GM18499 (cell line): ENCODE measurements around the gene SLC1A7.

ENCODE experiments used
- ATAC-seq: cut with Tn5 transposase; IDR thresholded peaks from one replicate; pipeline ENCODE4 v1.9.1; 2021; ENCODE audit warnings: moderate number of reproducible peaks; ENCODE audit not compliant: insufficient read depth, unreplicated experiment

SLC1A7 gene

DNA sequence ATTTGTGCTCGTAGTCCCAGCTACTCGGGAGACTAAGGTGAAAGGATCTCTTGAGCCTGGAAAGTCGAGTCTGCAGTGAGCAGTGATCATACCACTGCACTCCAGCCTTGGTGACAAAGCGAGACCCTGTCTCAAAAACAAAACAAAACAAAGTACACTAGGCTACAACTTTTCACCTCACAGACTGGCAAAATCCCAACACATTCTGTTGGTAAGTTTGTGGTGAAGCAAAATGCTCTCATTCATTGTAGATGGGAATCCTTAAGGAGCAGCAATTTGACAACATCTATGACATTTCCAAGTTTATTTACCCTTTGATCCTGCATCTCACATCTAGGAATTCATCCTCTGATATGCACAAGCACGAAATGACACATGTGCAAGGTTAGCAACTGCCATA lies 20.2 kb upstream of the SLC1A7 start:
- ATAC-seq, result no peak

DNA sequence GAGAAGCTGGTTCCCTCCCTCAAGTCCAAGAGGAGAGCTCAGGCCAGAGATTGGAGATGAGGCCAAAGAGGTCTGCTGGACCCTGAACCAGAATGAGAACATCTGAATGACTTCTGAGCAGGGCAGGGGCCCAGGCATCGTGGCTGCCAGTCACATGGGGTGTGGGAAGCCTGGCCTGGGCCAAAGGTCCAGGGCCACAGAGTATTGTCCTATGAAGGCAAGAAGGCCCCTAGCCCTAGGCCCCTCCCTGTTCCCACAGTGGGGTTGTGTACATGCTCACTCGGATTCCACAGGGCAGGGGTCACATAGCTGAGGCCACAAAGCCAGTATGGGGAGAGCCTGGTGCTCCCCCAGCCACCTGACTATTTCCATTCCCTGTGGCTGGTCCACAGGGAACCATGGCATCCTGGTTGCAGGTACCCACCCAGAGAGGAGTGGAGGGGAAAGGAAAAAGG lies 18.5 kb upstream of the SLC1A7 start:
- ATAC-seq, result no peak

DNA sequence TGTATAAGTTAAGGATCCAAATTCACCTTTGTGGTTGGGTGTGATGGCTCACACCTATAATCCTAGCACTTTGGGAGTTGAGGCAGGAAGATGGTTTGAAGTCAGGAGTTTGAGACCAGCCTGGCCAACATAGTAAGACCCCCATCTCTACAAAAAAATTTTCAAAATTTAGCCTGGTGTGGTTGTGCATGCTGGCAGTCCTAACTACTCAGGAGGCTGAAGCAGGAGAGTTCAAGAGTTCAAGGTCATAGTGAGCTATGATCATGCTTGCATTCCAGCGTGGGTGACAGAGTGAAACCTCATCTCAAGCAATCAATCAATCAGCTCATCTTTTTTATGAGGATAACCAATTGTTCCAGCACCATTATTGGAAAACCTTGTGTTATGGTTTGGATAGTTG lies 16.5 kb upstream of the SLC1A7 start:
- no peak for ATAC-seq

DNA sequence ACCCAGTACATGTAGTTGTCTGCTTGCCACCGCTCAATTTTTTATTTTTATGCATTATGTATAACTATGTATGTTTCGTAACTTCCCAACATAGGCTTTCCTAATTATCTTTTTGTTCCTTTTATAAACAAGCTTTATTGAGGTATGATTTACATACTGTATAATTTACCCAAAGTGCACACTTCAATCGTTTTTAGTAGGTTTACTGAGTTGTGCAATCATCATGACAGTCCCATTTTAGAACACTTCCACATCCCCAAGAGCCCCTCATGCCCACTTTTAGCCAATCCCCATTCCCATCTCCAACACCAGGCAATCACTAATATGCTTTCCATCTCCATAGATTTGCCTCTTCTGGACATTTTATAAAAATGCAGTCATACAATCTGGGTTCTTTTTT lies 14.3 kb upstream of the SLC1A7 start:
- no peak for ATAC-seq

DNA sequence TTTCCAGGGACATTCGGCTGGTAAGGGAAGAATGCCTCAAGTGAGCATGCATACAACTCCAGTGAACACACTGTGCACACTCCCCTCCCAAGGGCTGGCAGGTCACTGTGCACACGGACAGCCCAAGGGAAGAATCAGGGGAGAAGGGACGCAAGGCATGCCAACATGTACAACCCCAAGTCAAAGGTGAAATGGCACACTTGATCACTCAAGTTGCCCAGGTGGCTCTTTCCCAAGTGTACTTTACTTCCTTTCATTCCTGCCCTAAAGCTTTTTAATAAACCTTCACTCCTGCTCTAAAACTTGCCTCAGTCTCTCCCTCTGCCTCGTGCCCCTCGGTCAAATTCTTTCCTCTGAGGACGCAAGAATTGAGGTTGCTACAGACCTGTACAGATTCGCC lies 13.5 kb upstream of the SLC1A7 start:
- no peak for ATAC-seq

DNA sequence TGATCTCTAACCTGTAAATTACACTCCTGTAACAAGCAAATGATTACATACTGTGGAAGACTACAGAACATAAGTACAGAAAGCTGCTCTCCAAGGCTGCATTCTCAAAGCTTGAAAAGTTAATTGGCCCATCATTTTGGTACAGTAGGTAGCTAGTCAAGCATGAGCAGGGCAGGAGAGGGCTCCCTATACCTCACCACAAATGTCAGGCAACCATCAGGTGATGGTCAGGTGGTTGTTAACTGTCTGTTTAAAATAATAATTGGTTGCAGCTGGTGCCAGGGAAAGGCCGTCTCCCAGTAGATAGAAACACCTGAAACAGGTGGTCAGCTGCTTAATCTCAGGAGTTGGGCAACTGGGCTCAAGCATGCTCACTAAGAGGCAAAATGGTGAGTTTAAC lies 13.1 kb upstream of the SLC1A7 start:
- no peak for ATAC-seq

DNA sequence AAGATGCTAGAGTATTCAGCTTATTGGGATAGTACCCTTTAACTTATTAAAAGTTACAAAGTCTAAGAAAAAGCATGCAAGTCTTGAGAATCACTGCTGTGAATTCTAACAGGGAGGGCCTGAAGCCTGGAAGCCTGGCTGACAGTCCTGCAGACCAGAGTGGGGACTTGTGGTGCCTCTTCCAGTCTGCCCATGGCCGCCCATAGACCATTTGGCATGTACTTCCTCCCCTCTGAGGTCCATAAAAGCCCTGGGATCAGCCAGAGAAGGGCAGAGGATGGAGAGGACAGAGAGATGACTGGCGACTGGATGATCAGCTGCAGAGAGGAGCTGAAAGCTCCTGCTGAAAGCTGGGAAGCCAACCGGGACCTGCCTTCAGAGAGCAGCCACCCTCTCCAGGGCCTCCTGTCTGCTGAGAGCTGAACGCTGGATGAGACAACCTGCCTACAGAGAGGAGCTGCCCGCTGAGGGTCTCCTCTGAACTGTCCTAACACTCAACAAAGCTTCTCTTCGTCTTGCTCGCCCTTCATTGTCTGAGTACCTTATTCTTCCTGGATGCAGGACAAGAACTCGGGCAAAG lies 12.5 kb upstream of the SLC1A7 start:
- no peak for ATAC-seq

DNA sequence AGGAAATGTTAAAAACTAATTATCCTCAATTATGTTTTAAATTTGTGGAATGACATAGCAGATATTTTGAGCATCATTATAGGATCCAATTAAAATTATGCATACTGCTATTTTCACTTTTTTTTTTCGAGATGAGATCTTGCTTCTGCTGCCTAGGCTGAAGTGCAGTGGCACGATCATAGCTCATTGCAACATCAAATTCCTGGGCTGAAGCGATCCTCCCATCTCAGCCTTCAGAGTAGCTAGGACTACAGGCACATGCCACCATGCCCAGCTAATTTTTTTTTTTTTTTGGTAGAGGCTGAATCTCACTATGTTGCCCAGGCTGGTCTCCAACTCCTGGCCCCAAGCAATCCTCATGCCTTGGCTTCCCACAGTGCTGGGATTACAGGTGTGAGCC lies 11.3 kb upstream of the SLC1A7 start:
- ATAC-seq, result no peak

DNA sequence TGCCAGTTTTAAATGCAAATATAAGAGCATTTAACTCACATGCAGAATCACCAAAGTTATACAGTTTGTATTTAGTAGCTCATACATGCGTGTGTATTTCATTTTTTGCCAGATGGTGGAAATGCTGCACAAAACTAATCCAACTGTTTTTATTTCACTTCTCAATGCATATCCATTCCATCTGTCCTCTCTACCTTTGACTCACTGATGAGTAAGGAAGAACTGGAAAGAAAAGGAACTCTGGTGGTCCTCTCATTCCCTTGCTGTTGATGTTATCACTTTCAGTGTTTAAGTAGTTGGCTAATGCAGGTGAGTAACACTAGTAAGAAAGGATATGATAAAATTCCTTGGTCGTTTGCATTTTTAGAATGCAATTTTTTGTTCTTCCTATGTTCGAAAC lies 5.7 kb upstream of the SLC1A7 start:
- ATAC-seq, result no peak

DNA sequence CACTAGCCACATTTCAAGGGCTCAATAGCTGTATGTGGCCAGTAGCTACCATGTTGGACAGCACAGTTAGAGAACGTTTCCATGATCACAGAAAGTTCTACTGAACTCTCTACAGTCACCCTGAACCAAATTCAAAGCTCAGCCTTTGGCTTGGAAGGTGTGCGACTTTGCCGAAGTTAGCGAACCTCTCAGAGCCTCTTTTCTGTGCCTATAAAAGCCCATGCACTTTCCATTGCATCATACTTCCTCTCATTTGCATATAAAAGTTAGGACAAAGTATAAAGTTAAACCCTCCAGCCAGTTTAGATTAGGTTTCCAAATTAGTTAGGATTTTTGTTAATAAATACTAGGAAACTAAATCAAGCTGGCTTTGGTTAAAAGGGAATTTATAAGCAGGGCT lies 4.7 kb upstream of the SLC1A7 start:
- ATAC-seq, result no peak

DNA sequence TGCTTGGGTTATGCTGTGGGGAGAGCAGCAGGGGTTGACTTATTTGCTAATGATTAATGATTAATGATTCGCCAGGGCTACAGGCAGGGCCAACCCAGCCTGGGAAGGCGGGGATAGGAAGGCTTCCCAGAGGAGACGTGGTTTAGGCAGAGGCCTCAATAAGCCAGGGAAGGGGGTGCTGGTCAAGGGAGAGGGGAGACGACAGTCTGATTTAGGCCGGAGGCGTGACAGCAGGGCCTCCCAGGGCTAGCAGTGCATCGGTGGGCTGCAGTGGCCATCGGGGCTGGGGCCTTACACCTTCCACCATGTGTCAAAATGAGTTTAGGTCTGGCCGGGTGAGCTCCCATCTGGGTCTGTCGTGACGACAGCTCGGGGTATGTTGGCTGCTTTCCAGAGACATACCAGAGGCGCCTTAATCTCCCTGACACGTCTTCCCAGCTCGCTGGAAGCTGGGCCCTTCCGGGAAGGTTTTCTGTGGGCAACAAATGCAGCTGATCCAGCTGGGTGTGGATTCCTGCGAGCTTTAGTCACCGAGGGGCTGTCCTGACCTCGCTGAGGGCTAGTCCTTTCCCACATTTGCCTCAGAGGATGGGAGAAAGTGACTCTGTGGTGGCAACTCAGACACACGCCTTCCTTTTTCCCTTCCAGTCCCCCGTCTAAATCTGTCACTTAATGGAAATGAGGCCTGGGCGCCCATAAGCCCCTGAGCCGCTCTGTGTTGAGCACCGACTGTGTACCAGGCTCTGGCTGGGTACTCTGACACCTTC lies 3.7 kb upstream of the SLC1A7 start:
- ATAC-seq, result no peak

DNA sequence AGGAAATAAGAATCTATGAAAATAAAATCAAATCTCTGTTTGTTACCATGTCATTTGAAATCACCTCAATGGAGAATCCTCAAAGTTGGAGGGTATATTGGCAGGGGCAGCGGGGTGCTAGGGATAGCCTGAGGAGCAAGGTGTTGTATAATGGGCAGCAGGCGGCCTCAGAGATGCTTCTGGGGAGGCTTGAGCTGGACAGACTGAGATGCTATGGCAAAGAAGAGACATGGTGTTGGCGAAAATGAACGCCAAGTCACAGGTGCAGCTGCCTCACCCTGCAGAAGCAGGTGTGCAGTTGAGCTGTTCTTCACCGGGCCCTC lies 3.1 kb upstream of the SLC1A7 start:
- no peak for ATAC-seq

DNA sequence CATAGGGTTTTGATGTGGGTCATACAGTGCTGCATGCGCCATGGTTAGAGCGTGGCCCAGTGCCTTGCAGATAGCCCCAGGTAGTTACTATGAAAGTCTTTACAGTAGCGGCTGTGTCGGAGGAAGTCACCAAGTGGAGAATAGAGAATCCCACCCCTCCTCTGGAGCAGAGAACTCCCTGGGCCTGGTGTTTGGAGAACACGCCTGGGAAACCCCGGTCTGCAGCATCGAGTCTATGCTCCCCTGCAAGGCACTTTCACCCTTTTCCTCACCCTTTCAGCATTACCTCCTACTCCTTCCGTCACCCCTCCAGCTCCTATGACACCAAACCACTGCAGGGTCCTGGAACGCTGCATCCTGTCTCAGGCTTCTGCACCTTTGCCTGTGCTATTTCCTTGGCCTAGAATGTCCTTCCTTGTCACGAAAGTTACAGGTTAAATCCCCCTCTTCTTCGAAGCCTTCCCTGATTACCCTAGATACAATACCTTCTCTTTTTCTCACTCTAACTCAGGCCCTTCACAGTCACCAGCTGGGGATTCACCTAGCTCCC lies 2.7 kb upstream of the SLC1A7 start:
- ATAC-seq, result no peak

DNA sequence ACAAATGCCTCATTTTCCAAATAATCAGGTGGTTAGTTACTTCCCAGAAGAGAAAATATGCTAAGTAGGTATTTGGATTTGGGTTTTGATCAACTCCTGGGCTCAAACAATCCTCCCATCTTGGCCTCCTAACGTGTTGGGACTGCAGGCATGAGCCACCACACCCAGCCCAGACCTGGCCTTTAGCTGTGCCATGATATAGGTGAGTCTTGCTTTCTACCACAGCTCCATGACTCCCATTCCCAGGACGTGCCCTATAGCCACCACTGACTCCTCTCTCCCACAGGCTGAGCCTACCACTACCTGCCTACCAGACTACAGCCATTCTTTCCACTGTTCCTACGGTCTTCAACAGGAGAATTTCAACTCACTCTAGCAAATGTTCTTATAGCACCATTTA lies 1.8 kb upstream of the SLC1A7 start:
- no peak for ATAC-seq

DNA sequence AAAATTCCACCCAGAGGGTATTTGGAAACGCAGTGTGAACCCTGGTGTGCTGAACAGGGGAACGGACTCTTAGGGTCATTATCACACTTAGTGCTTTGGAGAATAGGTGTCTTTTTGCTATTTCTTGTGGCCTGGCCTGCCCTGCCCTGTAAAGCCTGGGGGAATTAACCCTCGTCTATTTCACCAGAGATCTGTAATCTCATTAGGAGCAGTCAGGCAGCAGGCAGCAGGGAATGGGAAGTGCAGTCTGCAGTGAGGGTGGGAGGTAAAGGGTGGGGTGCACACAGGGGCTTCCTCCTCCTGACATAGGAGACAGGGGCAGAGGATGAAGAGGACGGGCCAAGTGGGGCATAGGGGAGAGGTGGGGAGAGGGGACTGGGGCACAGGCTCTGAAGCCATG lies 1.1 kb upstream of the SLC1A7 start:
- no peak for ATAC-seq

DNA sequence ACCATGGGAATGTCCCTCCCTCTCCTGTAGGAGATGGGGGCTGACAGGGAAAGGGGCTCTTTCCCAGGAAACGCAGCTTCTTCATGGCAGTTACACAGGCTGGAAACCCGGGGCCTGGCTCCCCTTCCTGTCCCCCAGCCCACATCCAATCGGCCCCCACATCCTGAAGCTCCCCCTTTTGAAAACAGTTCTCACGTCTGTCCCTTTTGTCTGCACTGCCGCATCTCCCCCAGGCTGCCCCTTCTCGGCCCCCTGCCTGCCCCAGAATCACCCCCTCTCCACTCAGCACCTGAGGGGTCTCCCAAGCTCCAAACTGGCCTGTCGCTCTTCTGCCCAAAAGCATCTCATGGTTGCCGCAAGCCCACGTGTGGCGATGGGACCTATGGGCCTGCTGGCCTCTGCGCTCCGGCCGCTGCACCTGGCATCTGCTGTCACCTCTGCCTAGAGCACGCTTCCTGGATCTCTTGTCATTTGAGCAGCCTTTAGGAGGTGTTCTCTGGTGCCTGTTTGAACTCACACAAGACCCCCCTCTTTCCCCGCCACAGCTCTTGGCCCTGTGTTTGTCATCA lies 867 bp downstream of the SLC1A7 start:
- no peak for ATAC-seq

DNA sequence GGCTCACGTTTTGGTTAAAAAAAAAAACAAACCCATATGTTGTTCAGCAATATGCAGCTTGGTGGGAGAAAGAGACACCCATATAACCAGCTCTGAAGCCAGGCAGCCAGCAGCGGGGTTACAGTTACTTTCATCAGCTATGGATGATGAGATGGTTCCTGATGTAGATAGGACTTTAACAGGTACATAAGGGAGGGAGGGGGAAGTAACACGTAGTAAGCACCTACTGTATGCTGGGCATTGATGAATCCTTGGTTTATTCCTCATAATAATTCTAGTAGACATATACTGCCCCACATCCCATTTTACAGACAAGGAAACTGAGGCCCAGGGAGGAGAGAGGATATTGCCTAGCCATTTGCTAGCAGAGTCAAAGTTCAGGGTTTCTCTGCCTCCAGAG lies 2.0 kb downstream of the SLC1A7 start:
- ATAC-seq, result no peak

DNA sequence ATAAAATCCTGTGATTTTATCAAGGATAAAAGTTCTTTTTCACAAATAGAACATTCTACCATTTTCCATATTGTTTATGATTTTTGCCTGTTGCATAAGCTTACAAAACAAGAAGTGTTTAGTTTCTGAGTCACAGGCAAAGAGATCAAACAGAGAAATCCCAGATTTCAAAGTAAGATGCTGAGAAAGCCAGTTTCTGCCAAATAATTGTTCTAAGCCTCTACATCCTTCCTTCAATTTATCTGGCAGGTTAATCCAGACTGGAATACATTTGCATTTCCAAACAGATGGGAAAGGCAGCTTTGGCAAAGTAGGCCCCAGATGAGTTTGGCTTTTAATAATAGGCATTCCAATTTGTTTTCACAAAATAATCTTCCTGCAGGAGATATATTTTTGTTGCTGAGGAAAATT lies 2.5 kb downstream of the SLC1A7 start:
- no peak for ATAC-seq

DNA sequence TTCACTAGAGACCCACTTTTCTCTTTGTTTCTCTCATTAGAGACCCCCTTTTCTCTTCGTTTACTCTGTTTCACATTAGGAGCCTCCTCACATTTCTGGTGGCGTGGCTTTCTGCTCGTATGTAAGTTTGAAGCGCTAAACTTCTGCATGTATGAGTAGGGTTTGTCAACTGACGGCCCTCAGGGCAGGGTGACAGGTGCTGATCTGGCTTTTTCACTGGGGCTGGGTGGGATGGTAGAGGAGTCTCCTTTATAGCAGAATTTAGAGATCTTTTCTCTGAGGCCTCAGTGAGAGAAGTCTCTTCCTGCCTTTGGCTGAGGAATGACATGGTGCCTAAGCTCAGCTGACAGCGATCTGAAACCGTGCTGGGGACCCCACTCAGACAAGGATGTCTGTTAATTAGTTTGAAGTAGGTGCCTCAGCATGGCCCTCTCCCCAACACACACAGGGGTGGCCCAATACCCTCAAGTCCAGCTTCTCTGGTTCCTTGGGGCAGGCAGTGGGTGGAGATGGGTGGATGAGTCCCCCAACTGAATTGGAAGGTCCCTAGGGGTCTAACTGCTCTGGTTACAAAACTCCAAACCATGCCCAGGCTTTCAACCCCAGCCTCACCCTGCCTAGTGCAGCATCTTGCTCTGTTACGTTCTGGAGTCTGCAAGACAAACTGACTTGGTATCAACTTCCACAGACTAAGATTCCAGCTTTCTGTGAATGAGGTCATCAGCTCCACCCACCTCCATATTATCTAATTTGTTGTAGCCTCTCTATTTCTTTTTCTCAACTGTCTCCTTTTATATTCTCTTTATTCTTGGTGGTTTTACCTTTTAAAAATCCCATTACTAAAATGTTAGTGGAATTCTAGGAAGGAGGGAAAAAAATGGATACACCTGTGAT lies 3.2 kb downstream of the SLC1A7 start:
- ATAC-seq, result no peak

DNA sequence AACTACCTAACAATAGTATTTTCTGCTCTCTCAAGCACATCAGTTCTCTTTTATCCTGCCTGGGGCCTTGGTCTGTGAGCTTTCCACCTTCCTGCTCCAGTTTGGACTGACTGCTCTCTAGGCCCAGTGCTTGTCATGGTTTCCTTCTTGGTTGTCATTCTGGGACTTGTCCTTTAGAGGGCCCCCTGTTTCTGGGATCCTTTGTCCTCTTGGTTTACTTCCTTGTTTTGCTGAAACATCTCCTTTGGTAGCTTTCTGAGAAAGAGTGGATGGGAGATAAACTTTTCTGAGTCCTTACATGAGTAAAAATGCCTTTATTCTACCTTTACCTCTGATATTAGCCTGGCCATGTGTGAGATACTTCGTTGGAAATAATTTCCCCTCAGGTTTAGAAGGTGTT lies 4.7 kb downstream of the SLC1A7 start:
- no peak for ATAC-seq

DNA sequence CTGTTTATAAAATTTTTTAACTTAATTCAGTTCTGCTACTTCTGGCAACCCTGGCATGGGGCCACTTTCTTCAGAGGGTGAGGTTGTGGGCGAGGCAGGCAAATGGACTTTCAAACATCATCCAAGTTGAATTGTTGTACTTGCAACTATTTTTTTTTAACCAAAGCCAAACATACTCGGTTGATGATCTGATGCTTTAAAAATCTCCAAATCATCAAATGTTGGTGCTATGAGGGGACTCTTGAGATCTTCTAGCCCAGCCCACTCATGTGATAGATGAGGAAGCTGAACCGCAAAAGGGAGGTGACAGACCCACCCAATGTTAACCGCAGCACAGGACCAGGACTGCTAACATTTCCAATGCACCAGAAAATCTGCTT lies 6.7 kb downstream of the SLC1A7 start:
- ATAC-seq, result no peak
